A673 (cell line): ENCODE data around the gene KCNMB1. TPM values are rescaled to one million over a fixed set of nuclear protein-coding genes. Genes with fewer than 3 reads are reported as not detected.

Source experiments
- BruUV-seq: library from RNA; stranded (reverse); fragments of 400-500 nt; replicated peaks from 2 replicates; lab custom pipeline; 2021; lab: Mats Ljungman, UMichigan
- CTCF ChIA-PET: fragments of 300-600 bp; sonication (Branson Sonifier 250); formaldehyde crosslinking; loops from one replicate; lab custom pipeline; 2022; ENCODE audit warnings: antibody characterized with exemption; lab: Charles Lee
- POLR2A ChIA-PET: fragments of 300-600 bp; sonication (Branson Sonifier 250); formaldehyde crosslinking; loops from one replicate; lab custom pipeline; 2022; ENCODE audit warnings: antibody characterized with exemption; ENCODE audit not compliant: low non-redundant PET; lab: Charles Lee
- DNase-seq: peaks from one replicate; pipeline ENCODE4 v3.0.0-alpha.2; 2015; ENCODE audit warnings: low spot score
- H3K27ac ChIP-seq: fragments of 200-600 bp; sonication (generic); 2 replicates; pipeline ENCODE4 v1.5.1; 2016; ENCODE audit warnings: mixed run types, low read depth, mild to moderate bottlenecking, mixed read lengths, antibody characterized with exemption, low read length; ENCODE audit not compliant: poor library complexity, severe bottlenecking
- H3K27me3 ChIP-seq: fragments of 200-600 bp; sonication (generic); replicated peaks from 2 replicates; pipeline ENCODE4 v1.6.1; 2017; ENCODE audit warnings: mixed run types, low read depth, mild to moderate bottlenecking, mixed read lengths, antibody characterized with exemption, low read length; ENCODE audit not compliant: insufficient read depth, poor library complexity
- H3K36me3 ChIP-seq: fragments of 200-600 bp; sonication (generic); 2 replicates; pipeline ENCODE4 v1.6.1; 2016; ENCODE audit warnings: mixed run types, mild to moderate bottlenecking, mixed read lengths, antibody characterized with exemption, low read length; ENCODE audit not compliant: insufficient read depth, poor library complexity, severe bottlenecking
- H3K4me1 ChIP-seq: fragments of 200-600 bp; sonication (generic); 2 replicates; pipeline ENCODE4 v1.6.1; 2017; ENCODE audit warnings: mixed run types, mild to moderate bottlenecking, mixed read lengths, antibody characterized with exemption, low read length; ENCODE audit not compliant: insufficient read depth, poor library complexity, severe bottlenecking
- H3K4me3 ChIP-seq: fragments of 200-600 bp; sonication (generic); 2 replicates; pipeline ENCODE4 v1.5.1; 2016; ENCODE audit warnings: low read depth, mixed run types, mild to moderate bottlenecking, mixed read lengths, low read length; ENCODE audit not compliant: poor library complexity, severe bottlenecking
- H3K9me3 ChIP-seq: fragments of 200-600 bp; sonication (generic); 2 replicates; pipeline ENCODE4 v1.6.1; 2016; ENCODE audit warnings: mixed run types, low read depth, mild to moderate bottlenecking, mixed read lengths, antibody characterized with exemption, low read length; ENCODE audit not compliant: poor library complexity, severe bottlenecking
- EZH2 ChIP-seq: fragments of 200-600 bp; sonication (generic); IDR thresholded peaks from 2 replicates; pipeline ENCODE4 v1.6.1; 2017; ENCODE audit warnings: borderline replicate concordance, low read depth, mild to moderate bottlenecking, mixed read lengths, antibody characterized with exemption, low read length; ENCODE audit not compliant: poor library complexity, severe bottlenecking
- intact Hi-C: fragments of 100-400 bp; cut with micrococcal nuclease; formaldehyde crosslinking; loops from one replicate; pipeline ENCODE4 v1.10.0; 2022; ENCODE audit not compliant: unreplicated experiment
- total RNA-seq: library from RNA; stranded (reverse); gene quantifications from 2 replicates; pipeline ENCODE4 v1.2.3, GENCODE V29; 2021
- TF ChIP-seq, protein P1 (sequence below): fragments of 300-800, 200-600 bp; sonication (generic); conservative IDR thresholded peaks from 2 replicates; pipeline ENCODE4 v1.5.1; 2017; ENCODE audit warnings: low read depth, mild to moderate bottlenecking, antibody characterized with exemption, low read length, moderate library complexity, mixed read lengths

KCNMB1 gene
- total RNA-seq, 1 experiment from 2014 or later: not detected

DNA sequence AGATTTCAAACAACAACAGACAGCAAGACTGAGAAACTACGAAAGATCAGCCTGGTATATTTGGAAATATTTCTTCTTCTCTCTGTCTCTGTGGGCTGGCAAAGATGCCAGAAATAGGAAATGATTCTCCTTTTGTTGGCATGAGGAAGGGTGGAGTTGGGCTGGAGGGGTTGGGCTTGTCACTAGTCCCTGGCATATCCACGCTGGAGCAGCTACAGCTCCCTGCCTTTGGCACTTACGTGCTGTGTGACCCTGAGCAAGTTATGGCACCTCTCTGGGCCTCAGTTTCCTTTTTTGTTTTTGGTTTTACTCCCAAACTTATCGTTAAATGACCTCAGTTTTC lies 354 bp upstream of the KCNMB1 start:
- intact Hi-C loops: no loop called here
- no peak overlapping the region for H3K27ac ChIP-seq
- ChIA-PET POLR2A (no interaction called here), CTCF (interaction anchor here (0.7 kb wide), 1 partner anchor 169 kb away, joined by 16 read pairs; no protein-coding TSS in a partner anchor)
- H3K9me3 ChIP-seq: no peaks in the 10 kb centered on the region
- no TSS peak for BruUV-seq
- H3K27me3 ChIP-seq: no peaks in the 10 kb centered on the region
- no peaks in the 10 kb centered on the region for H3K36me3 ChIP-seq
- peaks cover 14% of the 10 kb centered on the region for H3K4me1 ChIP-seq
- TF ChIP-seq, protein P1, sequence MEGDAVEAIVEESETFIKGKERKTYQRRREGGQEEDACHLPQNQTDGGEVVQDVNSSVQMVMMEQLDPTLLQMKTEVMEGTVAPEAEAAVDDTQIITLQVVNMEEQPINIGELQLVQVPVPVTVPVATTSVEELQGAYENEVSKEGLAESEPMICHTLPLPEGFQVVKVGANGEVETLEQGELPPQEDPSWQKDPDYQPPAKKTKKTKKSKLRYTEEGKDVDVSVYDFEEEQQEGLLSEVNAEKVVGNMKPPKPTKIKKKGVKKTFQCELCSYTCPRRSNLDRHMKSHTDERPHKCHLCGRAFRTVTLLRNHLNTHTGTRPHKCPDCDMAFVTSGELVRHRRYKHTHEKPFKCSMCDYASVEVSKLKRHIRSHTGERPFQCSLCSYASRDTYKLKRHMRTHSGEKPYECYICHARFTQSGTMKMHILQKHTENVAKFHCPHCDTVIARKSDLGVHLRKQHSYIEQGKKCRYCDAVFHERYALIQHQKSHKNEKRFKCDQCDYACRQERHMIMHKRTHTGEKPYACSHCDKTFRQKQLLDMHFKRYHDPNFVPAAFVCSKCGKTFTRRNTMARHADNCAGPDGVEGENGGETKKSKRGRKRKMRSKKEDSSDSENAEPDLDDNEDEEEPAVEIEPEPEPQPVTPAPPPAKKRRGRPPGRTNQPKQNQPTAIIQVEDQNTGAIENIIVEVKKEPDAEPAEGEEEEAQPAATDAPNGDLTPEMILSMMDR: no peak
- no peak for TF ChIP-seq EZH2
- no peak for DNase-seq
- H3K4me3 ChIP-seq: no peak overlapping the region

DNA sequence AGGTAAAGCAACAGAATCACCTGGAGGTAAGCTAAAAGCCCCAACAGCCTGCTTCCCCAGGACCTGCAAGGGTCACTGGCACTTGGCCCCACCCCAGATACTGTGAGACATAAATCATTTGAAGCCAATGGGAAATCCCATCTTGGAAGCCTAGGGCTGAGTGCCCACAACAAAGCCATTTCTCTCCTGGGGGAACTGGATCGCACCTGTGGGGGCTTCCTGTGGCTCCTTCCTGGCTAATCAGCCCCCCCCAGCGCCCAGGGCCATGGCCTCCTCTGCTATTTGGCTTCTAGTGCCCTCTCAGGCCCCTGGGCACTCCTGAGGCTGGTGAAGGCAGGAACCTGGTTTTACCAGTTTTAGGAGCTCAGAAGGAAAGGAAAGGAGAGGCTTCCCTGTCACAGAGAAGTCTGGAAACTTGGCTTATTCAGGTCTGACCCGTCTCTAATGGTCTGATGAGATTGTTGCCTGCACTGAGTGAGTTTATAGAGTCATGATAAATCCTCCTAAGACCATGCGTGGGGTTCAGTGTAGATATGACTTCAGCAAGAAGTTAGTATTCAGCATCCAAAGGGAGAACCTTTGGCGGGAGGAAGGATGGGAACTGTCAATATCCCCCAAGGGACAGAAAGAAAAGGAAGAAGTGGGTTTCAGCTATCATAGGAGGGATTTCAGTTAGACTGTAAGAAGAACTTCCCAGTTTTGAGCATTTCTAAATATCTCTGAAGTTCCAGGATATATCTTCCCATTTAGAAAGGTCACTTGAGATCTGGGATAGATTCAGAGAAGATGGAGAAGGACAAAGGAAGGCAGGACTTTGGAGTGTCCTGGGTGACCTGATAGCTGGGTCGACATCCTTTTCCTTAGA lies 1.2 kb downstream of the KCNMB1 start:
- ChIA-PET POLR2A (no interaction called here), CTCF (no interaction called here)
- H3K4me3 ChIP-seq: no peak overlapping the region
- BruUV-seq: no TSS peak
- no peaks in the 10 kb centered on the region for H3K27me3 ChIP-seq
- DNase-seq: no peak
- H3K9me3 ChIP-seq: no peaks in the 10 kb centered on the region
- H3K27ac ChIP-seq: no peak overlapping the region
- H3K4me1 ChIP-seq: peaks cover 6% of the 10 kb centered on the region
- intact Hi-C loops: no loop called here
- H3K36me3 ChIP-seq: no peaks in the 10 kb centered on the region
- TF ChIP-seq EZH2: no peak
- TF ChIP-seq, protein P1: no peak

DNA sequence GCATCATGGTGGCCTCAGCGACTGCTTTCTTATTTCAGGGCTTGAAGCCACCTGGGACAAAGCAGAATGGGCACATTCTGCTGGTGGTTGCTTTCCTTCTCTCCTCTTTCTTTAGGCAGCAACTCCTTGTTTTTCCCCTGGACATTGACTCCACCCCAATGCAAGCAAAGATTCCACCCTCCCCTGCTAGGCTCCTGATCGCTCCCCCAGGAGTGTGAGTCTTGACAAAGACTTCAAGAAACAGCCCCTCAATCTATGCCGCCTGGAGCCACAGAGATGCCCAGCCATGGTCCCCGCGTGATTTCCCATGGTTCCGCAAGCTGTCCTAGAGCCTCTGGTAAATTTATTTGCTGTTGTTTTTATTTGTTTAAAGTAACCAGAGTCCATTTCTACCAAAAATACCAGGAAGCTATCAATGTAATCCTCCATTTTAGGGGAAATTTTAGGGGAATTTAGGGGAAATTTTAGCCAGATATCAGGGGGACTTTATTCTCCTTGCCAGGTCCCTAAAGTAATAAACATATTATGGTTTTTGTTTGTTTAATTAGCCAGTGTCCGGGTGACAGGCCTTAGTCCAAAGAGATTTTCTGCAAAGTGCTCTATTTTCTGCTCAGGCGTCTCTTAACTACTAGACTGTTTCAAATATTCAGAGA lies 2.3 kb downstream of the KCNMB1 start:
- intact Hi-C loops: no loop called here
- Histone ChIP-seq H3K27me3 (no peaks in the 10 kb centered on the region), H3K27ac (no peak overlapping the region), H3K9me3 (no peaks in the 10 kb centered on the region), H3K36me3 (no peaks in the 10 kb centered on the region), H3K4me1 (peaks cover under 1% of the 10 kb centered on the region), H3K4me3 (no peak overlapping the region)
- no peak for DNase-seq
- POLR2A ChIA-PET: no interaction called here
- TF ChIP-seq EZH2: no peak
- TF ChIP-seq, protein P1: no peak
- no TSS peak for BruUV-seq
- CTCF ChIA-PET: no interaction called here
